Right lobe of liver (tissue), 6 donors: Measurements from ENCODE around the gene HBS1L. TPM values are rescaled to one million over a fixed set of nuclear protein-coding genes. Genes with fewer than 3 reads are reported as not detected.

Source experiments
- ATAC-seq, 4 donors: fragments of 200-7000 bp; cut with Tn5 transposase; one replicate each; pipeline ENCODE4 v1.9.1; 2020; ENCODE audit warnings: mild to moderate bottlenecking in 4 of 4, moderate library complexity in 4 of 4
- DNase-seq, 3 donors: peaks; one replicate each; pipeline ENCODE4 v3.0.0-alpha.2; 2020
- H3K27ac ChIP-seq, 3 donors: fragments of 200-600 bp; one replicate each; pipeline ENCODE4 v1.8.0; 2022
- H3K27me3 ChIP-seq, 2 donors: fragments of 200-600 bp; one replicate each; pipeline ENCODE4 v1.8.0; 2022
- H3K36me3 ChIP-seq, 4 donors: fragments of 200-600 bp; sonication (generic) in 1 of 4; one replicate each; pipeline versions ENCODE4 v1.5.1 to v1.8.0; 2017 to 2022; ENCODE audit warnings: control low read depth in 1 of 4
- H3K4me1 ChIP-seq, 4 donors: fragments of 200-600 bp; sonication (generic) in 1 of 4; one replicate each; pipeline versions ENCODE4 v1.5.1 to v1.8.0; 2017 to 2022; ENCODE audit warnings: control low read depth in 1 of 4
- H3K4me3 ChIP-seq, 3 donors: fragments of 200-600 bp; one replicate each; pipeline ENCODE4 v1.8.0; 2022
- H3K9me3 ChIP-seq, 4 donors: fragments of 200-600 bp; sonication (generic) in 1 of 4; one replicate each; pipeline versions ENCODE4 v1.5.1 to v1.8.0; 2017 to 2022; ENCODE audit warnings: control low read depth in 1 of 4
- CTCF ChIP-seq, 4 donors: fragments of 200-600 bp in 3 of 4; fragments of 450-650 bp in 1 of 4; IDR thresholded peaks; one replicate each; pipeline versions ENCODE4 v1.5.1 to v1.8.0; 2016 to 2022; ENCODE audit warnings: antibody characterized with exemption in 4 of 4, mild to moderate bottlenecking in 2 of 4
- POLR2A ChIP-seq: fragments of 450-650 bp; IDR thresholded peaks from one replicate; pipeline ENCODE4 v1.6.1; 2017; ENCODE audit warnings: antibody characterized with exemption, mild to moderate bottlenecking
- WGBS: methylation state at CpG from one replicate; pipeline ENCODE4 v1.1.6; 2018; ENCODE audit warnings: low coverage, low lambda C conversion rate; ENCODE audit not compliant: insufficient coverage; ENCODE audit errors: missing lambda C conversion rate; 5-methylcytosine and 5-hydroxymethylcytosine counted together
- intact Hi-C, 2 donors: fragments of 100-400 bp; cut with DNase I; formaldehyde crosslinking; loops; one replicate each; pipeline versions ENCODE4 v1.11.2 to v1.14.1; 2022
- total RNA-seq, 6 experiments: library from RNA; depleted of rRNA in 2 of 6; stranded (reverse); fragments of >200 nt in 2 of 6; fragmentation: NEBNext Ultra II Directional in 3 of 6; extraction: Animal tissue kit (Norgen Biotek cat#: 25700) in 3 of 6; gene quantifications; one replicate each; pipeline versions ENCODE4 v1.1.0 to v1.2.4, GENCODE V29; 2016 to 2023
- donor health status: DM: no; HTN: yes; CAD: no.
- donor health status: DM: no; HTN: no; CAD: no.
- donor health status: DM: no; HTN: no; CAD: no.
- donor health status: DM: no; HTN: yes; CAD: no.
- donor health status: DM: no; HTN: yes; CAD: no.

HBS1L gene
- total RNA-seq, 6 experiments from 2014 or later = 31.8 to 47.2 (median 37.1) TPM

DNA sequence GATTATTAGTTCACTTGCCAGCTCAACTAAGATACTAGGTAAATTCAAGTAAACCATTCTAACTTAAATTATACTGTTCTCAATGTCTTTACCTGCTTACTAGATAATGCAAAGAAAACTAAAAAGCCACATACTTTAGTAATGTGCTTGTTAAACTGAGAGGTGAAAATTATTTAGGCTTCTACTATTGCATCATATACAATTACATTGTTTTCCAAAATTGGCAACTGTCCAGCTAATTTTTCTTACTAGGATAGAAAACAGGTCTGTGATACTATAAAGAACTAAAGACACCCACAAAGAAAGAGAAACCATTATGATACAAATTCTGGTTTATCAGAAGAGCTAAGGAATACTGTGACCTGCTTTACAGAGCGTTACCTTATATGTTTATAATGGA, 59.1 kb downstream of the HBS1L start:
- no peaks in the 10 kb centered on the region for H3K27me3 ChIP-seq
- H3K4me3 ChIP-seq = no peak overlapping the region
- H3K27ac ChIP-seq = no peak overlapping the region
- intact Hi-C loops = no loop called here
- ATAC-seq (no peak), DNase-seq (no peak)
- no peaks in the 10 kb centered on the region for H3K9me3 ChIP-seq
- 91% methylated on average over 1 of the region's 1 CpG for WGBS
- no peaks in the 10 kb centered on the region for H3K4me1 ChIP-seq
- TF ChIP-seq POLR2A (no peak), CTCF (IDR thresholded peaks at IDR 0.05) (no peak)
- H3K36me3 ChIP-seq = peaks cover 0 to 29% (median 2%) of the 10 kb centered on the region in 4 donors

- intact Hi-C loops = no loop called here
- H3K4me3 ChIP-seq = no peak overlapping the region
- ATAC-seq = no peak
- no peak overlapping the region for H3K27ac ChIP-seq
- DNase-seq = no peak
- H3K27me3 ChIP-seq = no peaks in the 10 kb centered on the region
- peaks cover 0 to 32% (median 2%) of the 10 kb centered on the region in 4 donors for H3K36me3 ChIP-seq
- TF ChIP-seq POLR2A = no peak
- no peak for TF ChIP-seq CTCF (IDR thresholded peaks at IDR 0.05)
- no peaks in the 10 kb centered on the region for H3K4me1 ChIP-seq
- no peaks in the 10 kb centered on the region for H3K9me3 ChIP-seq
These were observed 60.2 kb downstream of the HBS1L start for GRCh38 chr6:134994431-134994830.

DNA sequence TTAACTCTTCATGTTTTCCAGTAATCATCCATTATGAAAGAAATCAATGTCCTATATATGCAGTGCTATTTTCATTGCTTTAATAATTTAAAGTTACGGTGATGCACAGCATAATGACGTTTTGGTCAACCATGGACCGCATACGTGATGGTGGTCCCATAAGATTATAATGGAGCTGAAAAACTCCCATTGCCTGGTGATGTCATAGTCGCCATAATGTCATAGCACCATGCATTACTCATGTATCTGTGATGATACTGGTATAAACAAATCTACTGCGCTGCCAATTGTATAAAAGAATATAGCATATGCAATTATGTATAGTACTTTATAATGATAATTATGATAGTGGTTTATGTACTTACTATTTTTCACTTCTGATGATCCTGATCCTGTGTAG, 62.5 kb downstream of the HBS1L start:
- intact Hi-C loops = no loop called here
- H3K27ac ChIP-seq = no peak overlapping the region

DNA sequence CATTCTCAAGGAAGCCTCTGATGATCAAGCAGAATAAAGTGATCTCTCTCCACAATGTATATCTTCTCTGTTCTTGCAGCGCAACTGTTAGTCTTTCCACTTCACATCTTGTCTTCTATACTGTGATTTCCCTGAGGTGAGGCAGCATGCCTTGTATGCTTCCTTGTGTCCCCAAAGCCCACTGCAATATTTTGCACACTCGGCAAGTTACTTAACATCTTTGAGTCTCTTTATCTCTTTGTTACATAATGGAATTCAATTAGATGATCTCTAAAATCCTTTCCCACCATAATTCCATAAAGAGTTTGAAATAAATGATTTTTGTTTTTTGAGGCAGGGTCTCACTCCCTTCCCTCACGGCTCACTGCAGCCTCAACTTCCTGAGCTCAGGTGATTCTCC, 64.4 kb downstream of the HBS1L start:
- 88% methylated on average over 3 of the region's 3 CpGs for WGBS

More for the DNA sequence above, 62.5 kb downstream of the HBS1L start:
- no peak overlapping the region for H3K4me3 ChIP-seq
- TF ChIP-seq POLR2A (no peak), CTCF (IDR thresholded peaks at IDR 0.05) (no peak)
- no peaks in the 10 kb centered on the region for H3K9me3 ChIP-seq
- no peak for ATAC-seq
- H3K27me3 ChIP-seq = no peaks in the 10 kb centered on the region
- peaks cover 0 to 31% (median 2%) of the 10 kb centered on the region in 4 donors for H3K36me3 ChIP-seq
- no peaks in the 10 kb centered on the region for H3K4me1 ChIP-seq
- 92% methylated on average over 6 of the region's 6 CpGs for WGBS
- no peak for DNase-seq

More for the DNA sequence above, 64.4 kb downstream of the HBS1L start:
- intact Hi-C loops = no loop called here
- H3K27ac ChIP-seq = no peak overlapping the region
- TF ChIP-seq CTCF (IDR thresholded peaks at IDR 0.05) (no peak), POLR2A (no peak)
- DNase-seq (no peak), ATAC-seq (no peak)
- H3K9me3 ChIP-seq = no peaks in the 10 kb centered on the region
- H3K4me1 ChIP-seq = no peaks in the 10 kb centered on the region
- peaks cover 0 to 26% (median 0%) of the 10 kb centered on the region in 4 donors for H3K36me3 ChIP-seq
- H3K27me3 ChIP-seq = no peaks in the 10 kb centered on the region
- no peak overlapping the region for H3K4me3 ChIP-seq
